HepG2 (cell line): ENCODE results near the gene C12orf60. TPM values are rescaled to one million over a fixed set of nuclear protein-coding genes. Genes with fewer than 3 reads are reported as not detected.

ENCODE experiments used
- ARHGAP35 ChIP-seq: sonication (generic); formaldehyde crosslinking; IDR thresholded peaks from 2 replicates; pipeline ENCODE4 v1.9.0; 2022; ENCODE audit warnings: mild to moderate bottlenecking, inconsistent platforms, moderate library complexity, missing genetic modification reagents, borderline replicate concordance
- ATF7 ChIP-seq, 2 experiments: fragments of 450-650 bp in 1 of 2; sonication (generic) in 1 of 2; formaldehyde crosslinking in 1 of 2; IDR thresholded peaks; 2 replicates each; pipeline versions ENCODE4 v1.4.0 to v1.6.1; 2016 to 2020; ENCODE audit warnings: antibody characterized with exemption in 1 of 2, mild to moderate bottlenecking in 1 of 2, missing genetic modification reagents in 1 of 2
- BCLAF1 ChIP-seq: fragments of 450-650 bp; IDR thresholded peaks from 2 replicates; pipeline ENCODE4 v1.6.1; 2017; ENCODE audit warnings: mild to moderate bottlenecking
- CCDC6 ChIP-seq: sonication (generic); formaldehyde crosslinking; IDR thresholded peaks from 2 replicates; pipeline ENCODE4 v1.8.1; 2022; ENCODE audit warnings: mild to moderate bottlenecking, missing genetic modification reagents, moderate library complexity
- DPF2 ChIP-seq: sonication (generic); formaldehyde crosslinking; IDR thresholded peaks from 2 replicates; pipeline ENCODE4 v1.4.0; 2020; ENCODE audit warnings: mild to moderate bottlenecking, low read depth, missing genetic modification reagents, borderline replicate concordance
- ERF ChIP-seq: IDR thresholded peaks from 2 replicates; pipeline ENCODE4 v1.6.1; 2018; ENCODE audit warnings: missing biosample characterization, missing genetic modification reagents
- ETS1 ChIP-seq: sonication (generic); formaldehyde crosslinking; IDR thresholded peaks from 2 replicates; pipeline ENCODE4 v1.4.0; 2020; ENCODE audit warnings: missing genetic modification reagents
- HDAC2 ChIP-seq: sonication (generic); formaldehyde crosslinking; IDR thresholded peaks from 2 replicates; pipeline ENCODE4 v1.4.0; 2020; ENCODE audit warnings: missing genetic modification reagents
- HDAC6 ChIP-seq: fragments of 200-600 bp; sonication (generic); IDR thresholded peaks from 2 replicates; pipeline ENCODE4 v1.7.0; 2017; ENCODE audit warnings: mild to moderate bottlenecking, antibody characterized with exemption, low read length, low read depth
- KLF16 ChIP-seq, 2 experiments: sonication (generic) in 1 of 2; formaldehyde crosslinking in 1 of 2; IDR thresholded peaks; 2 replicates each; pipeline versions ENCODE4 v1.6.1 to v1.8.0; 2016 to 2023; ENCODE audit warnings: missing genetic modification reagents in 2 of 2, missing compliant biosample characterization in 1 of 2
- MTA3 ChIP-seq: sonication (generic); formaldehyde crosslinking; IDR thresholded peaks from 2 replicates; pipeline ENCODE4 v1.4.0; 2020; ENCODE audit warnings: missing genetic modification reagents
- MXI1 ChIP-seq: IDR thresholded peaks from 3 replicates; pipeline ENCODE4 v1.6.1; 2012; ENCODE audit warnings: low read depth, low read length, inconsistent platforms, borderline replicate concordance
- POLR2A ChIP-seq, 2 experiments: IDR thresholded peaks; 2 replicates each; pipeline ENCODE4 v1.6.1; 2011; ENCODE audit warnings: low read depth in 2 of 2, low read length in 2 of 2, mild to moderate bottlenecking in 1 of 2, moderate library complexity in 1 of 2; ENCODE audit not compliant: insufficient read depth in 1 of 2
- RFX5 ChIP-seq: IDR thresholded peaks from 2 replicates; pipeline ENCODE4 v1.6.1; 2011; ENCODE audit warnings: low read depth, low read length, improper control_type of control experiment
- SNAPC5 ChIP-seq: sonication (generic); formaldehyde crosslinking; IDR thresholded peaks from 2 replicates; pipeline ENCODE4 v1.8.1; 2023; ENCODE audit warnings: mild to moderate bottlenecking, missing genetic modification reagents, borderline replicate concordance
- ZNF12 ChIP-seq: sonication (generic); formaldehyde crosslinking; IDR thresholded peaks from 2 replicates; pipeline ENCODE4 v1.5.0; 2020; ENCODE audit warnings: missing genetic modification reagents
- ZNF451 ChIP-seq: sonication (generic); formaldehyde crosslinking; IDR thresholded peaks from 2 replicates; pipeline ENCODE4 v1.5.0; 2020; ENCODE audit warnings: mild to moderate bottlenecking, missing genetic modification reagents
- ZNF503 ChIP-seq: sonication (generic); formaldehyde crosslinking; IDR thresholded peaks from 2 replicates; pipeline ENCODE4 v1.4.0; 2020; ENCODE audit warnings: missing genetic modification reagents
- ZNF674 ChIP-seq: sonication (generic); formaldehyde crosslinking; IDR thresholded peaks from 2 replicates; pipeline ENCODE4 v1.5.0; 2020; ENCODE audit warnings: low read depth, mild to moderate bottlenecking, missing genetic modification reagents
- ZNF740 ChIP-seq: sonication (generic); formaldehyde crosslinking; IDR thresholded peaks from 2 replicates; pipeline ENCODE4 v1.4.0; 2020; ENCODE audit warnings: missing genetic modification reagents
- ZNF770 ChIP-seq: sonication (generic); formaldehyde crosslinking; IDR thresholded peaks from 2 replicates; pipeline ENCODE4 v1.5.0; 2020; ENCODE audit warnings: mild to moderate bottlenecking, missing genetic modification reagents
- polyA plus RNA-seq, 8 experiments: library from polyadenylated mRNA; depleted of rRNA in 3 of 8; stranded (reverse) in 7 of 8; unstranded in 1 of 8; fragments of >200 nt; fragmentation: Illumina TruSeq in 4 of 8; extraction: Trizol in 4 of 8; gene quantifications; 2 replicates each; pipeline versions ENCODE4 v1.2.1 to v1.2.3, GENCODE V29; 2011 to 2016; ENCODE audit warnings: low read depth in 4 of 8, missing spikeins in 1 of 8, mixed read lengths in 1 of 8; ENCODE audit not compliant: insufficient read depth in 1 of 8
- total RNA-seq, 5 experiments: library from RNA; depleted of rRNA; stranded (reverse); fragments of >200 nt; fragmentation: Illumina TruSeq; extraction: Trizol; gene quantifications; 2 replicates each; pipeline ENCODE4 v1.2.3, GENCODE V29; 2016; ENCODE audit warnings: low read depth in 1 of 5

Gene C12orf60
- total and polyA plus RNA-seq, 2 of the 13 experiments (the other 11 are each of a cell fraction or from before 2014, with no cell fraction given) = 0.55 to 1.4 TPM

- no peak for TF ChIP-seq SNAPC5 (CRISPR knock-in tag)
- no peak for TF ChIP-seq ETS1 (CRISPR knock-in tag)
- 0 out of 2 replicates have a peak, but pooled peaks have one; percentile 38 for TF ChIP-seq CCDC6 (CRISPR knock-in tag)
- no peak for TF ChIP-seq ZNF740 (CRISPR knock-in tag)
- TF ChIP-seq KLF16 (CRISPR knock-in tag; IDR thresholded peaks at IDR 0.05) = no peak; a peak in 1 of 4 replicates
- no peak for TF ChIP-seq ERF (CRISPR knock-in tag)
- no peak for TF ChIP-seq ARHGAP35 (CRISPR knock-in tag)
- peak; percentile 21; the same call in 1 of the 3 replicates for TF ChIP-seq MXI1
- TF ChIP-seq BCLAF1 = no peak
- TF ChIP-seq DPF2 (CRISPR knock-in tag) = no peak
- no peak for TF ChIP-seq ZNF503 (CRISPR knock-in tag)
- TF ChIP-seq HDAC2 (CRISPR knock-in tag) = no peak
- no peak for TF ChIP-seq MTA3 (CRISPR knock-in tag)
- TF ChIP-seq ZNF451 (CRISPR knock-in tag) = no peak
- TF ChIP-seq POLR2A (IDR thresholded peaks at IDR 0.05; ENCODE audit: insufficient read depth in 1 of 2, low read depth in 2 of 2, low read length in 2 of 2) = peak; percentile 86 to 90
- no peak for TF ChIP-seq ZNF12 (CRISPR knock-in tag)
- no peak for TF ChIP-seq HDAC6
- no peak for TF ChIP-seq ZNF674
- TF ChIP-seq RFX5 = no peak
- TF ChIP-seq ZNF770 (CRISPR knock-in tag) = 0 out of 2 replicates have a peak, but pooled peaks have one; percentile 9
- TF ChIP-seq ATF7 (IDR thresholded peaks at IDR 0.05) = no peak
- no peak for TF ChIP-seq ATF7 (CRISPR knock-in tag; IDR thresholded peaks at IDR 0.05)
Measured at GRCh38 chr12:14774074-14774905, 29.2 kb upstream of the C12orf60 start (continued).
